NCI-H2107 treated with DMSO at 0.1 percent for 48 hours (cell line): ENCODE data around the gene RPS27L.
"Not testable (repeated sequence)": the region's sequence is repeated elsewhere in the genome, so short reads cannot be mapped to it uniquely, and the experiment has no call there.

ENCODE experiments used
- DNase-seq: peaks from one replicate; lab custom pipeline; 2025; ENCODE audit not compliant: unreplicated experiment; lab: John Stamatoyannopoulos, UW

The RPS27L gene

GRCh38 chr15:63145426-63145825 lies 11.9 kb downstream of the RPS27L start:
- no peak for DNase-seq

- no peak for DNase-seq
Measured at GRCh38 chr15:63140936-63141335, 16.3 kb downstream of the RPS27L start.

GRCh38 chr15:63136742-63137141 lies 20.5 kb downstream of the RPS27L start:
- no peak for DNase-seq

- no peak for DNase-seq
Measured at GRCh38 chr15:63135804-63136203, 21.5 kb downstream of the RPS27L start.

GRCh38 chr15:63135281-63135680 lies 22.0 kb downstream of the RPS27L start:
- DNase-seq = no peak

GRCh38 chr15:63134245-63134985 lies 22.9 kb downstream of the RPS27L start:
- no peak for DNase-seq

GRCh38 chr15:63133786-63134185 lies 23.5 kb downstream of the RPS27L start:
- DNase-seq = no peak

GRCh38 chr15:63126726-63127125 lies 30.6 kb downstream of the RPS27L start:
- no peak for DNase-seq

GRCh38 chr15:63124506-63124905 lies 32.8 kb downstream of the RPS27L start:
- DNase-seq = no peak

GRCh38 chr15:63122002-63122875 lies 35.0 kb downstream of the RPS27L start:
- no peak for DNase-seq

- peak; percentile 34 for DNase-seq
Measured at GRCh38 chr15:63121382-63122001, 35.8 kb downstream of the RPS27L start, which contains the start of gene LACTB. LACTB (plus strand) TSS chr15:63121861; CDS start chr15:63121872, 11 bp downstream.

- DNase-seq = no peak
Measured at GRCh38 chr15:63118854-63119253, 38.4 kb downstream of the RPS27L start.

GRCh38 chr15:63114465-63114864 lies 42.8 kb downstream of the RPS27L start:
- no peak for DNase-seq

- no peak for DNase-seq
Measured at GRCh38 chr15:63112871-63113270, 44.4 kb downstream of the RPS27L start.

GRCh38 chr15:63111481-63111880 lies 45.8 kb downstream of the RPS27L start:
- DNase-seq = no peak

- DNase-seq = no peak
Measured at GRCh38 chr15:63110428-63111026, 46.8 kb downstream of the RPS27L start.

GRCh38 chr15:63109920-63110319 lies 47.4 kb downstream of the RPS27L start:
- no peak for DNase-seq

- DNase-seq = no peak
Measured at GRCh38 chr15:63109498-63109897, 47.8 kb downstream of the RPS27L start.

GRCh38 chr15:63107895-63108546 lies 49.3 kb downstream of the RPS27L start:
- no peak for DNase-seq

GRCh38 chr15:63105354-63105753 lies 51.9 kb downstream of the RPS27L start:
- not testable (repeated sequence) for DNase-seq

- no peak for DNase-seq
Measured at GRCh38 chr15:63104727-63105126, 52.5 kb downstream of the RPS27L start.
